ENCODE results near the gene MEIS3.
"Not testable (repeated sequence)": the region's sequence is repeated elsewhere in the genome, so short reads cannot be mapped to it uniquely, and the experiment has no call there.

The MEIS3 gene

GRCh38 chr19:47413941-47414340 lies 5.4 kb downstream of the MEIS3 start:
- DNase-seq (ENCODE audit: extremely low read depth, low read depth), result no peak
- TF ChIP-seq CTCF (IDR thresholded peaks at IDR 0.05; ENCODE audit: low read depth, low read length), result no peak

GRCh38 chr19:47411696-47412095 lies 7.6 kb downstream of the MEIS3 start:
- DNase-seq (ENCODE audit: extremely low read depth, low read depth), result not testable (repeated sequence)

- TF ChIP-seq CTCF (IDR thresholded peaks at IDR 0.05; ENCODE audit: low read depth, low read length), result no peak
- no peak for DNase-seq (ENCODE audit: extremely low read depth, low read depth)
Measured at GRCh38 chr19:47411101-47411500, 8.2 kb downstream of the MEIS3 start.

- TF ChIP-seq CTCF (IDR thresholded peaks at IDR 0.05; ENCODE audit: low read depth, low read length), result no peak
- no peak for DNase-seq (ENCODE audit: extremely low read depth, low read depth)
Measured at GRCh38 chr19:47408156-47408938, 11.0 kb downstream of the MEIS3 start.

GRCh38 chr19:47407417-47407774 lies 11.9 kb downstream of the MEIS3 start:
- no peak for TF ChIP-seq CTCF (IDR thresholded peaks at IDR 0.05; ENCODE audit: low read depth, low read length)
- no peak for DNase-seq (ENCODE audit: extremely low read depth, low read depth)

GRCh38 chr19:47406711-47407416 lies 12.5 kb downstream of the MEIS3 start:
- no peak for DNase-seq (ENCODE audit: extremely low read depth, low read depth)

GRCh38 chr19:47405854-47406417 lies 13.4 kb downstream of the MEIS3 start:
- no peak for DNase-seq (ENCODE audit: extremely low read depth, low read depth)
- TF ChIP-seq CTCF (IDR thresholded peaks at IDR 0.05; ENCODE audit: low read depth, low read length), result no peak

More at GRCh38 chr19:47406711-47407416, 12.5 kb downstream of the MEIS3 start:
- no peak for TF ChIP-seq CTCF (IDR thresholded peaks at IDR 0.05; ENCODE audit: low read depth, low read length)

Data from AG09319 (cell line).